GM18505 (cell line): ENCODE data around the gene LRRC36.

Experiments used
- ATAC-seq: cut with Tn5 transposase; IDR thresholded peaks from one replicate; pipeline ENCODE4 v1.9.1; 2021; ENCODE audit not compliant: unreplicated experiment
- POLR2A ChIP-seq: IDR thresholded peaks from 4 replicates; pipeline ENCODE4 v1.6.1; 2011; ENCODE audit warnings: borderline replicate concordance; ENCODE audit not compliant: insufficient read depth, insufficient read length; ENCODE audit errors: extremely low read depth

LRRC36 gene

DNA sequence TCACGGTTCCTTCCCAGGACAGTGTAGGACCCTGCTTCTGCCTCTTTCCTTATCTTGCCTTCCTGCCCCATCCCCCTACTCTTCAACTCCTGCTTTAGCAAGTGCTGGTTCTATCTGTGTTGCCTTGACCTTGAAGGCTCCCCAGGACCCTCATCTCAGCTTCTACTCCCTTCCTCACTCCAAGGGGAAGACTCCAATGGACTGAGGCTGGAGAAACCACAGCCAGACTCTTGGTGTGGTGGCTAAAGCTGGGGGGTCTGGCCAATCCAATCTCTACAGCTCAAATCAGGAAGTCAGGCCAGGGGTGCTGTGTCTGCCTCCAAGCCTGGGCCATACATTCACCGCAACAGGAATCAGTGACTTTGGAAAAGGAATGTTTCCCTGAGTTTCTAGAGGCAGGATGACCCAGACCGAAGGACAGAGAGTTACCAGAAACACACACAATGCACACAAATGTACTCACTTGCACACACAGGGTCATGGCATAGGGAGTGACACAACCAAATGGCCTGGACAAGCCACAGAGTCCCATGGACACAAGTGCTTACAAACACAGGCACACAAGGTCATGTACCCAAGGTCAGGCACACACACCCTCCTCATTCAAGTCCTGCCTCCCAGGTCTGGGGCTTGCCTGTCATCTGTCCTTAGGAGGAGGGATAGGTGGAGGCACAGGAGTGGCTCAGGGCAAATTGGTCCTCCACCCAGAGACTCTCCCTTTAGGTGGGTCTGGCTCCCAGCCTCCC is 102.6 kb downstream of the LRRC36 start:
- no peak for ATAC-seq
- TF ChIP-seq POLR2A = no peak

DNA sequence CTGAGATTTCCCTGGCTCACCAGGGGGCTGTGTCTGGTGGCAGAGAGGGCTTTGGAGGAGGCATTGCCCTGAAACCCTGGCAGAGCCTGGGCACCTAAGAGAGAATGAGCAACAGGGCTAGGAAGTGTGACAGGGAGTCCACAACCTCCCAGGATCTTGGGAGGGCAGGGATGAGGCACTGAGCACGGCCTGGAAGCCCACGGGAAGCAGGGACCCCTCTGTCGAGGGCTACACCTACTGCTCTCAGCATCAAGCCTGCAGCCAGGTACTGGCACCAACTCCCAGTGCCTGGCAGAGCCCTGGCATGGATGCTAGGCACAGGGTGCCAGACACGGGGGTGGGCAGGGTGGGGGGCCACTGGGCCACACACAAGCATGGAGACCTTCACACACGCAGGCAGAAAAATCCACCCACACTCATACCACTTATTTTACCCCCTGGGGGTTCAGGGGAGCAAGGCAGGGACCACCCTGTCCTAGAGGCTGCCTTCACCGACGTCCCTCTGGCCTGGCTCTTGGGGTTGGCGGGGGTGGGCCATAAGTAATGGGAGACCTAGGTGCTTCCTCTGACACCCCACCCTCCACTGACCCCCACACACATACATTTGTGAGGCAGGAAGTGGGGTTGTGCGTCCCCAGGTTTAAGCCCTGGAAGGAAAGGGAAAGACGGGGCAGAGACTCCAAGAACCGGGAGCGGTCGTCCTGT is 103.3 kb downstream of the LRRC36 start:
- ATAC-seq = no peak
- no peak for TF ChIP-seq POLR2A

- ATAC-seq = no peak
- no peak for TF ChIP-seq POLR2A
Observed at GRCh38 chr16:67430504-67430976, 103.9 kb downstream of the LRRC36 start.

GRCh38 chr16:67430977-67431774 is 104.6 kb downstream of the LRRC36 start, which contains the start of gene HSD11B2:
Gene HSD11B2, plus strand, starts transcription at chr16:67431121. Its CDS starts 128 bp downstream, at chr16:67431249.
- TF ChIP-seq POLR2A = no peak
- no peak for ATAC-seq

DNA sequence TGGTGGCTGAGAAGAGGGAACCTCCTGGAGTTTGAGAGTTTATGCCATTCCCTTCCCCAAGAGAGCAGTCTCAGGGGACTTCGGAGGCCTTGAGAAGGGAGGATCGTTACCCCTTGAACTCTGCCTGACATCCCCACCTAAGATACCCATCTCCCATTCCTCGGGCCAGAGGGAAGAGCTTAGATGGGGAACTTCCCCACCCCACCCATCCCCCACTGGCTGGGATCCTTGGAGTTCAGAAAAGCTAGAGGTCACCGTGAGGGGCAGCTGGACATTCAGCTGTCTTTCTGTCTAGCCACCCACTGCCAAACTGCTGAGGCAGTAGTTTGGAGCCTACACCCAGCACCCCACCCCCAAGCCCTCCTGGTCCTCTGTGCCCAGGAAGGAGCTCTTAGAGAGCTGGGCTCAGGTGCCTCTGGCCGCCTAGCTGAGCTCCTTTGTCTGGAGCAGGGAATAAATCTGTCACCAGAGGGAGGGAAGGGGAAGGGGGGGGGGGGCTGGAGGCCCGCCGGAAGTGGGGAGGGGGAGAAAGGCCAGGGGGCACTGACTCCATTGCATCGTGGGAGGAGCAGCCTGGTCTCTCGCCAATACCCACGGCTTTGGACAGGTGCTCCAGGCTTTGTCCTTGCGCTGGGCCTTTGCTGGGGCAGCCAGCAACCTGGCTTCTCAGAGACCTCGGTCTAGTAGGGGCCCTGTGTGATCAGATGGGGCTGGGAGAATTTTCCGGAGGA is 105.3 kb downstream of the LRRC36 start:
- ATAC-seq = no peak

DNA sequence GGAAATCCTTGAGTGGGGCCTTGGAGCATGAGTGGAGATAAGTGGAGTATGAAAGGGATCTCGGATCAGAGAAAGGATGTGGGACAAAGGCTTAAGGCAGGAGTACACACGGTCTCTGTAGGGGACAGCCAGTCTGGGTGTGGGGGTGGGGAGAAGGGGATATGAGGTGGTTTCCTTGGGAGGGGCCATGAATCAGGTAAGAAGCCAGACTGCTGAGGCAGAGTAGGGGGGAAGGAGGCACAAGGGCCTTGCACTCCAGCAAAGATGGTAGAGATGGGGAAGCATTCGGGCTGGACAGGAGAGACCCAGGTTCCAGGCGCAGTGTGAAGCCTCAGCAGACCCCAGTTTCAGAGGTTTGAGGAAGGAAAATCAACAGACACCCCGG is 105.9 kb downstream of the LRRC36 start:
- ATAC-seq = no peak
- TF ChIP-seq POLR2A = no peak

More for the DNA sequence above, 105.3 kb downstream of the LRRC36 start:
- no peak for TF ChIP-seq POLR2A

DNA sequence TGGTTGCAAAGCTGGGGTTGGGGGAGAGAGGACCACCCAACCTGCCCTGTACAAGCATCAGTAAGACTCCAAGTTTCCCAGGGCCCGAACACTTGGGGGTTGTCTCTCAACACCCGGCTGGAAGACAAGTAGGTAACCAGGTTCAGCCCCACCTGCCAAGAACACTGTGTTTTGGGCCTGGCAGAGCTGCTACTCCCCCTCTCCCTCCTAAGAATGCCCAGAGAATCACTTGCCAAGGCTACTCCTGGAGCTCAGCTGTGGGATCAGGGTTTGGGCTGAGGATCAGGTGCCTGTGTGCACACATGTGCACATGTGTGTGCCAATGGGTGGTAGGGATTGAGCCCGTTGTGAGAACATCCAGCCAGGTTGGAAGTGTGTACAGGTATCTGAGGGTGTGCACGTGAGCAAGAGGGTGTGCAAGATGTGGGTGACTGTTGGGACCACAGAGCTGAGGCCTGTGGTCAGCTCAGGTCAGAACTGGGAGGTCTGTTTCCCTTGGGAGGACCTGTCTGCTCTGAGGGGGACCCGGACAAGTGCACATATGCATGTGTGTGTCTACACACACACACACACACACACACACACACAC is 106.6 kb downstream of the LRRC36 start:
- no peak for TF ChIP-seq POLR2A
- ATAC-seq = no peak
